Right ventricle myocardium superior (tissue), 1 donor: ENCODE measurements around the gene DGAT2L6. TPM values are rescaled to one million over a fixed set of nuclear protein-coding genes. Genes with fewer than 3 reads are reported as not detected.
"Not testable (repeated sequence)": the region's sequence is repeated elsewhere in the genome, so short reads cannot be mapped to it uniquely, and the experiment has no call there.

ENCODE experiments used
- ATAC-seq: fragments of 200-7000 bp; cut with Tn5 transposase; one replicate; pipeline ENCODE4 v1.9.1; 2020; ENCODE audit warnings: mild to moderate bottlenecking; ENCODE audit not compliant: poor library complexity
- DNase-seq: peaks from one replicate; pipeline ENCODE4 v3.0.0-alpha.2; 2020
- intact Hi-C: fragments of 100-400 bp; cut with DNase I; formaldehyde crosslinking; loops from one replicate; pipeline ENCODE4 v1.11.2; 2022
- total RNA-seq: library from RNA; stranded (reverse); fragmentation: NEBNext Ultra II Directional; extraction: Animal tissue kit (Norgen Biotek cat#: 25700); gene quantifications from one replicate; pipeline ENCODE4 v1.2.1, GENCODE V29; 2021
- donor health status: DM: no; HTN: yes; CAD: no; lungs with severe emphysema.

Gene DGAT2L6
- total RNA-seq, 1 donor from 2014 or later, result not detected

DNA sequence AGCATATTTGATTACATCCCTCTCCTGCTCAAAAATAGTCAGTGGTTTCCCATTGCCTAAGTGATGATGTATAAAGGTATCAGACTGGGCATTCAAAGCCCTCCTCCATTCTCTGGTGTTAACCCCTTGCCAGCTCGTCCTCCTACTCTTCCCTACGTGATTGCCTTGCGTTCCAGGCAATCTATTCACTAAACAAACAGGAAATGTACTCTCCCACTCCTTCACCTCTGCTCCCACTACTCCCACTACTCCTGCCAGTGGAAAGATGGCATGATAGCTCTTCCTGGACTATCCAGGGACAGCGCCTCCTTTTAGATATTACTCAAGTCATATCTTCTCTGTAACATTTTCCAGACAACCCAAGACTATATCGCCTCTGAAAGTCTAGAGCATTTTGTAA, 5.8 kb downstream of the DGAT2L6 start:
- no peak for ATAC-seq
- no peak for DNase-seq
- intact Hi-C loops, result no loop called here

GRCh38 chrX:70190225-70190624, 12.9 kb downstream of the DGAT2L6 start:
- ATAC-seq (no peak), DNase-seq (no peak)
- intact Hi-C loops, result no loop called here

DNA sequence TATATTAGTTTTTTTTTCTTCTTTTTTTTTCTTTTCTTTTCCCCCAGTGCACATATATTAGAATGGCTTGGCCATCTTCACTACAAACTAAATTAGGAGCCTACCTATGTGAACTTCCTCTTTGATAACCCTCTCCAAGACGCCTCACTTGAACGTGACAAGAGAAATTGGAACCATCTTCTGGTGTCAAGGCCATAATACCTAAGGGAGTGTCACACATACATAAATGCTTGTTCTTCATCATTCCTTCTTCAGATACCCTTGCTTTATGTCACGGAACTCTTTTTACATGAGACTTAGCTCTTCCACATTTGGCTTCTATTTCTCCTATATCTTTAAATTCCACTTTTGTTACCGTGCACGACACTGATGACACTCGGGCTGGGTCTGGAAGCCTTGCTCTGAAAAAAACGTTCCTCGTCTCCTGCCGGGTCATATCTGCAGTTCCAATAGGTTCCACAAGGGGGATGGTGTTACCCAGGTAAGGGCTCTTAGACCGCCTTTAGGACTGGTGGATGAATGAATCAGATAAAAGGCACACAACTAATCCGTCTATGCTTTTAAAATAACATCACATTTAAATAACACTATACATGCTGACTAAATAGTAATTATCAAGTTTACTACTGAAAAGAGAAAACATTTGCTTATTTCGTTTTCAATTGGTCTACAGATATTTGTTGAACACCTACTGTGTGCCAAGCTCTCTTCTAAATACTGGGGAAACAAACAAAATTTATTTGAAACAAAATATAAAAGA, 19.9 kb downstream of the DGAT2L6 start:
- ATAC-seq, result no peak
- no peak for DNase-seq
- intact Hi-C loops, result loop anchor here (5.0 kb wide), 1 partner anchor 65 kb away; the partner anchor contains the start of gene P2RY4

- intact Hi-C loops, result no loop called here
- ATAC-seq, result no peak
- DNase-seq, result no peak
Measured at GRCh38 chrX:70201732-70202131, 24.4 kb downstream of the DGAT2L6 start.

DNA sequence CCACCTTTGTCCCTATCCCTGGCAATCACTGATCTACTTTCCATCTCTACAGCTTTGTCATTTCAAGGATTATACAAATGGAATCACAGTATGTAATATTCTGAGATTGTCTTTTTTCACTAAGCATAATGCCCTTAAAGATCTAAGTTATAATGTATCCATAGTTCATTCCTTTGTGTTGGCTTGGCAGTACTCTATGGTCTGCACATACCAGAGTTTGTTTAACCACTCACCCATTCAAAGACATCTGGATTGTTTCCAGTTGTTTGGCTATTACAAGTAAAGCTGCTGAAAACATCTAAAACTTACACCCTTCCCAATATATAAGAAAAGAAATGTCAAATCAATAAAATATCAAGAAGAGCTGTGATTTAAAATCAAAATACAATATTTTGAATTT, 31.2 kb downstream of the DGAT2L6 start:
- DNase-seq (no peak), ATAC-seq (no peak)
- intact Hi-C loops, result no loop called here

- DNase-seq, ATAC-seq, intact Hi-C loops: not testable (repeated sequence)
Measured at GRCh38 chrX:70209570-70209969, 32.3 kb downstream of the DGAT2L6 start.

DNA sequence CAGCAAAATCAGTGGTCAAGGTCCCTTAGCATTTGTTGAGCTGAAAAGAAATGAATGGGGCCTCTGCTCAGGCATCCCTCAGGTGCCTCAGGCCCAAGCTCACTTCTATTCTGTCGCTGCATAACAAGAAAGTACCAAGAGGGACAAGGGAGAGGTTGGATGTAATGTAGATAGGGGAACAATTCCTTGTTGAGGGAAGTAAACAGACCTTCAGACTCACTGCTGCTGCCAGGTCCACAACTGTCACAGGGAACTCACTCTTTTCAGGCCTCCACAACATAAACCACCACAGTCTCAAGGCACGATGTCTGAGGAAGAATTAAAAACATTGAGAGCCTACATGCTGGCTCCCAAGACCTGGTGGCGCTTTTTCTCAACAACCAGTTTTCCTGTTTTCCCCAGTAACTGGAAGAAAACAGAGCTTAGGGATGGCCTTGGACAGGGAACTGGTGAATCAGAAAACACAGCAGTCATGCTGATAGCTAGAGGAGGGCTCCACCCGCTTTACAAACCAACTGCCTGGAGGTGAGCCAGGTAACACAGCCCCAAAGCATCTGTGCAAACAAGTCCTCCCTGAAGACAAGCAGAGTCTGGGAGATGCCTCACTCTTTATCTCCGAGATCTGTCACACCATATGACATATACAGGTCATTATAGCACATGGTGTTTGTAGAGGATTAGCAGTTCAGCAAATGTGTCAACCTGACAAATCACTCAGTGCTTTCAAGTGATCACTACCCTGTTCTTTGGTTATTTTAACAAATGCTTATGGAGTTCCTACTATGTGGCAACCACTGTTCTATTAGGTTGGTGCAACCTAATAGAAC, 42.9 kb downstream of the DGAT2L6 start:
- DNase-seq (peak; percentile 47), ATAC-seq (peak; percentile 71)
- intact Hi-C loops, result no loop called here

GRCh38 chrX:70226048-70226447, 48.8 kb downstream of the DGAT2L6 start:
- intact Hi-C loops, result no loop called here
- DNase-seq (no peak), ATAC-seq (no peak)

- DNase-seq, result no peak
- intact Hi-C loops, result no loop called here
- ATAC-seq, result no peak
Measured at GRCh38 chrX:70226687-70227086, 49.4 kb downstream of the DGAT2L6 start.

- intact Hi-C loops, result no loop called here
- peak; percentile 52 for ATAC-seq
- DNase-seq, result no peak
Measured at GRCh38 chrX:70231666-70232065, 54.4 kb downstream of the DGAT2L6 start.

- DNase-seq, result no peak
- ATAC-seq, result no peak
- intact Hi-C loops, result no loop called here
Measured at GRCh38 chrX:70234355-70234754, 57.1 kb downstream of the DGAT2L6 start, which contains the start of gene AWAT1. AWAT1 (plus strand) TSS chrX:70234655; CDS start chrX:70234696, 41 bp downstream.

DNA sequence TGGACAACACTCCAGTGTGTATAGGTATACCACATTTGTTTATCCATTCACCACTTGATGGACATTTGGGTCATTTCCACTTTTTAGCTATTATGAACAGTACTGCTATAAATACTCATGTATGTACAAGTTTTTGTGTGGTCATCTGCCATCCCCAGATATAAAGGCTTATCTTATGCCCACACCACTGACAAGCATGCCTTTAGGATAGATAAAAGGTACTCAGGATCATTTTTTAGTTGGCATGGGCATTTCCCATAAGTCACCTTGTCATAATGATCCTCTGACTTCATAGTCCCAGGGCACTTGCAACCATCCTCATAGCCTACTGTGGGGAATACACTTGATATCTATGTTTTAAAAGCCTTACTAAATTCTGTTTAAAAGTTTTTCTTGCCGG, 63.5 kb downstream of the DGAT2L6 start:
- intact Hi-C loops, result no loop called here
- ATAC-seq (no peak), DNase-seq (no peak)

DNA sequence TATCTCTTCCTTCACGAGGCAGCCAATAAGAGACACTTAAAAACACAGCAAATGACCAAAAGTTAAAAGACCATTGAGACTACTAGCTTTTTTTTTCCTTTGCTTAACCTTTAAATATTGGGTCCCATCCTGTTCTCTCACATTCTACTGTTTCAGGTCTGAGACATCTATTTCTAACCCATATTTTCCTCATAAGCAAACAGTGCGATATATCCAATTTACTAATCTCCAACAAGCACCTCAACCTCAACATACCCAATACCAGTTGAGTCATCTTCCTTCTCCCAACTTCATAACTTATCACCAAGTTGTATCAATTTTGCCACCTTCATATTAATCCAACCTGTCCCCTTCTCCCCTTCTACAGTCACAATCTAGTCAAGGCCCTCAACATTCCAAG, 64.2 kb downstream of the DGAT2L6 start:
- DNase-seq, result no peak
- intact Hi-C loops, result no loop called here

DNA sequence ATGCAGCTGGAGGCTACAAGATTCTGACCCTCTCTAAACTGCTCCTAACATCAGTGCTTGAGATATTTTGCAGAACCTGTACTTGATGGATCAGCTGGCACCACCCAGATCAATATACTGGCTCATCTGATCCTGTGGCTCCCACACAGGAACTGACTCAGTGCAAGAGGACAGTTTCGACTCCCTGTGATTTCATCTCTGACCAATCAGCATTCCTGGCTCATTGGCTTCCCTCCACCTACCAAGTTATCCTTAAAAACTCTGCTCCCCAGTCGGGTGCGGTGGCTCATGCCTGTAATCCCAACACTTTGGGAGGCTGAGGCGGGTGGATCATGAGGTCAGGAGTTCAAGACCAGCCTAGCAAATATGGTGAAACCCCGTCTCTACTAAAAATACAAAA, 66.3 kb downstream of the DGAT2L6 start:
- ATAC-seq, DNase-seq, intact Hi-C loops: not testable (repeated sequence)

More for the DNA sequence above, 64.2 kb downstream of the DGAT2L6 start:
- ATAC-seq, result no peak

- DNase-seq, result no peak
- intact Hi-C loops, result no loop called here
- ATAC-seq, result no peak
Measured at GRCh38 chrX:70244881-70245280, 67.6 kb downstream of the DGAT2L6 start.

DNA sequence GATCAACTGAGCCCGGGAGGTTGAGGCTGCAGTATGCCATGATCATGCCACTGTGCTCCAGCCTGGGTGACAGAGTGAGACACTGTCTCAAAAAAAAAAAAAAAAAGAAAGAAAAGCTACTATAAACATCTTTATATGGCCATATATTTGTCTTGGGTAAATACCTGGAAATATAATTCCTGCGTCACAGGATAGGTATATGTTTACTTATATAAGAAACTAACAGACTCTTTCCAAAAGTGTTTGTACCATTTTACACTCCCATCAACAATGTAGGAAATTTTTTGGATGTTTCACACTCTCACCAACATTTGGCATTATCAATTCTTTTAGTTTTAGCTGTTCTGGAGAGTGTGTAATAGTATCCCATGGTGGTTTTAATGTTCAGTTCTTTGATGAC, 70.0 kb downstream of the DGAT2L6 start:
- DNase-seq (no peak), ATAC-seq (no peak)
- intact Hi-C loops, result no loop called here

- no peak for ATAC-seq
Measured at GRCh38 chrX:70252491-70252890, 75.2 kb downstream of the DGAT2L6 start.

GRCh38 chrX:70253377-70254062, 76.2 kb downstream of the DGAT2L6 start:
- no peak for ATAC-seq
- DNase-seq, result no peak
- intact Hi-C loops, result no loop called here

More at GRCh38 chrX:70252491-70252890, 75.2 kb downstream of the DGAT2L6 start:
- intact Hi-C loops, result no loop called here
- DNase-seq, result no peak

DNA sequence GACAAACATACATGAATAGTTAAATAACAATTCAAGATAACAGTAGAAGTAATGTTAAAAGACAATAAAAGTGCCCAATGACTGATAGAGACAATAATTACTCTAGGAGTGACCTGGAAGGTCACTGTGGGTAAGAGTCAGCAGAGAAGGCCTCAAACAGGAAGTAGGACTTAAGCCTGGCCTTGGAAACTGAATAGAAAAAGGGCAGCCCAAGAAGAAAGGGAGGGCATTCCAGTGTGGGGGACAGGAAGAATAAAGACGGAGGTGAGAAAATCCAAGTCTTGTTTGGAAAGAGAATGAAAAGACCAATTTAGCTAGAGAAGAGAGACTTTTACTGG, 76.7 kb downstream of the DGAT2L6 start:
- no peak for DNase-seq
- intact Hi-C loops, result no loop called here
- no peak for ATAC-seq
